ENCODE data around the gene NBEAL2.

- TF ChIP-seq PATZ1 (CRISPR knock-in tag; IDR thresholded peaks at IDR 0.05; ENCODE audit: borderline replicate concordance) = no peak
- TF ChIP-seq ARNTL (CRISPR knock-in tag; IDR thresholded peaks at IDR 0.05; ENCODE audit: borderline replicate concordance, low read depth) = no peak
- TF ChIP-seq ISL1 (CRISPR knock-in tag; IDR thresholded peaks at IDR 0.05) = no peak
Measured at GRCh38 chr3:46981932-46982471, 2.5 kb downstream of the NBEAL2 start.
